Measurements from ENCODE around the gene PLXNB3.

GRCh38 chrX:153778181-153778580 lies 14.1 kb downstream of the PLXNB3 start:
- TF ChIP-seq YY1 (IDR thresholded peaks at IDR 0.05; ENCODE audit: insufficient read depth, insufficient read length): no peak
- no peak for TF ChIP-seq ZNF274 (IDR thresholded peaks at IDR 0.05; ENCODE audit: low read depth, low read length)
